H1 (cell line): ENCODE data around the gene OLFM1.

Experiments used
- ATF3 ChIP-seq: IDR thresholded peaks from 2 replicates; pipeline ENCODE4 v1.6.1; 2011; ENCODE audit warnings: low read depth, mild to moderate bottlenecking, low read length; ENCODE audit not compliant: insufficient read depth
- CEBPB ChIP-seq: IDR thresholded peaks from 2 replicates; pipeline ENCODE4 v1.6.1; 2012; ENCODE audit warnings: low read depth, low read length
- CHD2 ChIP-seq: IDR thresholded peaks from 2 replicates; pipeline ENCODE4 v1.6.1; 2012; ENCODE audit warnings: low read length, improper control_type of control experiment
- CTCF ChIP-seq, 3 experiments: IDR thresholded peaks; 1 replicate in 2 of 3; 2 replicates in 1 of 3; pipeline versions ENCODE4 v1.5.1 to v1.6.1; 2011; ENCODE audit warnings: low read length in 3 of 3, mild to moderate bottlenecking in 3 of 3, inconsistent platforms in 2 of 3, low read depth in 1 of 3, moderate library complexity in 1 of 3; ENCODE audit not compliant: insufficient read depth in 1 of 3; ENCODE audit errors: control extremely low read depth in 1 of 3
- GABPA ChIP-seq: IDR thresholded peaks from 2 replicates; pipeline ENCODE4 v1.6.1; 2011; ENCODE audit warnings: mild to moderate bottlenecking, low read length, moderate library complexity, borderline replicate concordance; ENCODE audit not compliant: insufficient read depth
- GTF2F1 ChIP-seq: IDR thresholded peaks from 2 replicates; pipeline ENCODE4 v1.6.1; 2012; ENCODE audit warnings: low read depth, low read length, improper control_type of control experiment, borderline replicate concordance
- MAFK ChIP-seq: IDR thresholded peaks from 2 replicates; pipeline ENCODE4 v1.6.1; 2012; ENCODE audit warnings: low read depth, mild to moderate bottlenecking, improper control_type of control experiment, low read length
- MAX ChIP-seq: IDR thresholded peaks from 2 replicates; pipeline ENCODE4 v1.6.1; 2012; ENCODE audit warnings: inconsistent platforms
- NANOG ChIP-seq: IDR thresholded peaks from 2 replicates; pipeline ENCODE4 v1.6.1; 2011; ENCODE audit warnings: low read length, low read depth, mild to moderate bottlenecking, inconsistent platforms; ENCODE audit not compliant: insufficient read depth, poor library complexity, severe bottlenecking
- POLR2A ChIP-seq, 2 experiments: IDR thresholded peaks; 1 replicate in 1 of 2; 2 replicates in 1 of 2; pipeline ENCODE4 v1.6.1; 2011; ENCODE audit warnings: low read depth in 2 of 2, low read length in 2 of 2, mild to moderate bottlenecking in 2 of 2; ENCODE audit errors: control extremely low read depth in 1 of 2
- SIRT6 ChIP-seq: IDR thresholded peaks from one replicate; pipeline ENCODE4 v1.7.1; 2012; ENCODE audit warnings: low read length, inconsistent platforms
- SP1 ChIP-seq: IDR thresholded peaks from 2 replicates; pipeline ENCODE4 v1.6.1; 2011; ENCODE audit warnings: low read depth, low read length
- TCF12 ChIP-seq: IDR thresholded peaks from 2 replicates; pipeline ENCODE4 v1.6.1; 2011; ENCODE audit warnings: low read depth, mild to moderate bottlenecking, low read length

- TF ChIP-seq SP1 (no peak), SIRT6 (no peak), NANOG (no peak), POLR2A (IDR thresholded peaks at IDR 0.05; ENCODE audit: control extremely low read depth in 1 of 2, low read depth in 2 of 2, low read length in 2 of 2) (no peak), MAX (no peak), CEBPB (no peak), MAFK (no peak), CHD2 (no peak), GTF2F1 (no peak), TCF12 (no peak), ATF3 (no peak), GABPA (no peak), CTCF (IDR thresholded peaks at IDR 0.05; ENCODE audit: control extremely low read depth in 1 of 3, insufficient read depth in 1 of 3, low read depth in 1 of 3, low read length in 3 of 3) (no peak)
Observed at GRCh38 chr9:135065804-135066203, 21.7 kb upstream of the OLFM1 start.
